Measurements from ENCODE around the gene CNGA3. TPM values are rescaled to one million over a fixed set of nuclear protein-coding genes. Genes with fewer than 3 reads are reported as not detected.

CNGA3 gene
- total RNA-seq, 1 donor from 2014 or later, result 7.6 TPM

DNA sequence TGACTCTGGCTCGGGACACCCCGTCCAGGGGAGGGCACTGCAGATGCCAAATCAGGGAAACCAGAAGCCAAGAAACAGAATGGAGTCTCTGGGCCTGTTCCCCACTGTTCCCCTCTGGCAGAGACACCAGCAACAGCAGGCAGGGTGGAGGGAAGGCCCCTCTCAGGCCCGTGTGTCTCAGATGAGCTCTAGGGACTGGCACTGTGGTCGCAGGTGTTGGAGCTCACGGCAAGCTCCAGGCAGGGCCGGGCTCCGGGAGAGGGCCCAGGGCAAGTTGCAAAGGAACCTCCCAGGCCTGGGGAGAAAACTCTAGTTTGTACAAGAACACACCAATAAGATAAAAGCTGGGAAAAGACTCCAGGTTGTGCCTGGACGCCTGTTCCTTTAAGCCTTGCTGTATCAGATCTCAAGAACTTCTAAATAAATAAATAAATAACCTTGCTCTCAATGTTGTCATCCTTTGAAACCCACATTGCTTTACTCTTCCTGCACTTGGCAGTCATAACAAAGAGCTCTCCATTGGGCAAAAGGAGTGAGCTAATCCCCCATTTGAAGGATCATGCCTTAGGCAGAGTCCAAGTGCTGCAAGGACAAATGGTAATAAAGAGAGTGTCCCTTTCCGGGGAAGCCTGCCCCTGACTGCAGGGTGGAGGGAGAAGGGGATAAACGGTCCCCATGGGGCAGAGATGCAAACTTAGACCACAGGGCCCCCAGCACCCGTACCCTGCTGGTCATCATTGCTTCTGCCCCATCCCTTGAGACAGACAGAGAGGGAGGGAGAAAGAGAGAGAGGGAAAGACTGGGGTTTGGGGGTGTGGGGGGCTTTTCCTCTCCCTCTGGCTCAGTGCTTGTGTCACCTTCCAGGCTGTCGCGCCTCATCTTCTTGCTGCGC lies 33.3 kb downstream of the CNGA3 start:
- Mint-ChIP-seq H3K4me3 (ENCODE audit: unreplicated experiment) (no peak overlapping the region), H3K27me3 (ENCODE audit: unreplicated experiment) (peaks cover 5% of the 10 kb centered on the region), H3K36me3 (ENCODE audit: unreplicated experiment) (no peaks in the 10 kb centered on the region), H3K4me1 (ENCODE audit: low read depth, unreplicated experiment) (peaks cover 10% of the 10 kb centered on the region), H3K27ac (ENCODE audit: unreplicated experiment) (no peak overlapping the region), H3K9me3 (ENCODE audit: unreplicated experiment) (peaks cover 5% of the 10 kb centered on the region)
- DNase-seq, result no peak
- TF ChIP-seq, protein P1, sequence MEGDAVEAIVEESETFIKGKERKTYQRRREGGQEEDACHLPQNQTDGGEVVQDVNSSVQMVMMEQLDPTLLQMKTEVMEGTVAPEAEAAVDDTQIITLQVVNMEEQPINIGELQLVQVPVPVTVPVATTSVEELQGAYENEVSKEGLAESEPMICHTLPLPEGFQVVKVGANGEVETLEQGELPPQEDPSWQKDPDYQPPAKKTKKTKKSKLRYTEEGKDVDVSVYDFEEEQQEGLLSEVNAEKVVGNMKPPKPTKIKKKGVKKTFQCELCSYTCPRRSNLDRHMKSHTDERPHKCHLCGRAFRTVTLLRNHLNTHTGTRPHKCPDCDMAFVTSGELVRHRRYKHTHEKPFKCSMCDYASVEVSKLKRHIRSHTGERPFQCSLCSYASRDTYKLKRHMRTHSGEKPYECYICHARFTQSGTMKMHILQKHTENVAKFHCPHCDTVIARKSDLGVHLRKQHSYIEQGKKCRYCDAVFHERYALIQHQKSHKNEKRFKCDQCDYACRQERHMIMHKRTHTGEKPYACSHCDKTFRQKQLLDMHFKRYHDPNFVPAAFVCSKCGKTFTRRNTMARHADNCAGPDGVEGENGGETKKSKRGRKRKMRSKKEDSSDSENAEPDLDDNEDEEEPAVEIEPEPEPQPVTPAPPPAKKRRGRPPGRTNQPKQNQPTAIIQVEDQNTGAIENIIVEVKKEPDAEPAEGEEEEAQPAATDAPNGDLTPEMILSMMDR (IDR thresholded peaks at IDR 0.05; ENCODE audit: partially characterized antibody, unreplicated experiment), result no peak

DNA sequence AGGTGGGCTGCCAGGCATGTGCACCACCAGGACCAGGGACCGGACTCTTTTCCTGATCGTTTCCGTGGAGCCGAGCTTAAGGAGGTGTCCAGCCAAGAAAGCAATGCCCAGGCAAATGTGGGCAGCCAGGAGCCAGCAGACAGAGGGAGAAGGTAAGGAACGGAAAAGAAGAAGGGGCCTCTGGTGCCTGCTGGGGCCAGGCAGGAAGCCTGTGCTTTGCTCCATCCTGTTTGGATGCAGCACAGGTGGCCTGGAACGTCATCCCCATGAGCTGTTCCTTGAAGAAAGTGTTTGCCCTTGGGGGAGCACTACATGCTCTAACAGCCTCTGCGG lies 33.9 kb downstream of the CNGA3 start:
- peaks cover 10% of the 10 kb centered on the region for H3K4me1 Mint-ChIP-seq (ENCODE audit: low read depth, unreplicated experiment)
- DNase-seq, result no peak
- H3K36me3 Mint-ChIP-seq (ENCODE audit: unreplicated experiment), result no peaks in the 10 kb centered on the region
- H3K4me3 Mint-ChIP-seq (ENCODE audit: unreplicated experiment), result no peak overlapping the region
- H3K27ac Mint-ChIP-seq (ENCODE audit: unreplicated experiment), result no peak overlapping the region
- TF ChIP-seq, protein P1 (IDR thresholded peaks at IDR 0.05; ENCODE audit: partially characterized antibody, unreplicated experiment), result no peak
- peaks cover 5% of the 10 kb centered on the region for H3K9me3 Mint-ChIP-seq (ENCODE audit: unreplicated experiment)
- H3K27me3 Mint-ChIP-seq (ENCODE audit: unreplicated experiment), result peaks cover 5% of the 10 kb centered on the region

DNA sequence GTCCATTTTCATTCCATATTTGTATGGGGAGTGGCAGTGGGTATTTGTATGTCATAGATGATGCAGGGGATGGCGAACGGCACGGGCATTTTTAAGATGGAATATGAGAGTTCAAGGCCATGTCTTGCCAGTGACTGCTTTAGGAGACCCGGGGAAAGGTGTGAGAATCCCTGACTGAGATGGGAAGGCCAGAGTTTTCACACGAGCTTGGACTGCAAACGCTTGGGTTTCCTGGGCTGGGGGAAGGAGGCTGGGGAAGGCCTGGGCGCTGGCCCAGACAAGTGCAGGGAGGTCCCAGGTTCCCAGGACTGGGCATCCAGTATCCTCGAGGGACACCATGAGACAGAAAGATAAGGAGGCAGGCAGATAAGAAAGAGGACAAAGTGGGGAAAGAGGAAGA lies 35.2 kb downstream of the CNGA3 start:
- H3K27ac Mint-ChIP-seq (ENCODE audit: unreplicated experiment), result no peak overlapping the region
- H3K9me3 Mint-ChIP-seq (ENCODE audit: unreplicated experiment), result peaks cover 5% of the 10 kb centered on the region
- no peak overlapping the region for H3K4me3 Mint-ChIP-seq (ENCODE audit: unreplicated experiment)
- DNase-seq, result no peak
- H3K27me3 Mint-ChIP-seq (ENCODE audit: unreplicated experiment), result peaks cover 8% of the 10 kb centered on the region
- no peaks in the 10 kb centered on the region for H3K36me3 Mint-ChIP-seq (ENCODE audit: unreplicated experiment)
- TF ChIP-seq, protein P1 (IDR thresholded peaks at IDR 0.05; ENCODE audit: partially characterized antibody, unreplicated experiment), result no peak
- H3K4me1 Mint-ChIP-seq (ENCODE audit: low read depth, unreplicated experiment), result peaks cover 2% of the 10 kb centered on the region

DNA sequence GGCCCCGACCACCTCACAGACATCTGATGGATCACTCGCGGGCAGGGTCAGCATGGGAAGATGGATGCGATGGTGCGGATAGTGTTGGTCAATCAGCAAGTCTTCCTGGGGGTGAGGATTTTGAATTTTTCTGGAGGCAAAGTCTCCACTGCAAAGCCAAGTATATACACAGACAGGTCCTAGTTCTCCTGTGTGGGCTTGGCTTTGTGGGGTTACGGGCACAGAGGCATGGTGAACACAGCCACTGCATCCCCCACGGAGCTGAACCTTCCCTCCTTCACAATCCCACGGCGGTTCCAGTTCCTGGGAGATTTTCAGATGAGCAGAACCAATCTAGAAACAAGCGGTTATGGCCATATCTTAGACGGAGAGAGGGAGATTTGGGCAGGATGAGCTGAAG lies 35.8 kb downstream of the CNGA3 start:
- Mint-ChIP-seq H3K4me1 (ENCODE audit: low read depth, unreplicated experiment) (no peaks in the 10 kb centered on the region), H3K27ac (ENCODE audit: unreplicated experiment) (no peak overlapping the region), H3K27me3 (ENCODE audit: unreplicated experiment) (peaks cover 4% of the 10 kb centered on the region), H3K36me3 (ENCODE audit: unreplicated experiment) (peaks cover 2% of the 10 kb centered on the region), H3K9me3 (ENCODE audit: unreplicated experiment) (peaks cover 5% of the 10 kb centered on the region), H3K4me3 (ENCODE audit: unreplicated experiment) (no peak overlapping the region)
- TF ChIP-seq, protein P1 (IDR thresholded peaks at IDR 0.05; ENCODE audit: partially characterized antibody, unreplicated experiment), result no peak
- DNase-seq, result no peak

DNA sequence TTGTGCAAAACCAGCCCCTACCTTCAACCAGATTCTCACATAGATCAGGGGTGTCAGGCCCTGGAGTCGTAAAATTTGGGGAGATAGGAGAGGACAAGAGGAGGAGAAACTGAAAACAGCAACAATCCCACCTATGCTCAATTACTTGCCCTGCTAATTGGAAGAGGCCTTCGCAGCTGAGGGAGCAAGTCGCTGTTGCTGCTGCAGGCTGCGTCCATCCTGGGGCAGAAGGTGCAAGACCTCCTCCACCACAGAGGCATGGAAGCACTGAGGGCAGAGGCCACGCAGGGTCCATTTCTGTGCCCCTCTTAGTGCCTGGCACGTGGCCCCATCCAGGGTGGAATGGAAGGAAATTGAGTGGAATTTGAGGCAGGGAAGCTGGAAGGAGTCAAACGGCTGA lies 36.5 kb downstream of the CNGA3 start:
- Mint-ChIP-seq H3K9me3 (ENCODE audit: unreplicated experiment) (peaks cover 5% of the 10 kb centered on the region), H3K27me3 (ENCODE audit: unreplicated experiment) (peaks cover 4% of the 10 kb centered on the region), H3K27ac (ENCODE audit: unreplicated experiment) (no peak overlapping the region), H3K4me3 (ENCODE audit: unreplicated experiment) (no peak overlapping the region), H3K36me3 (ENCODE audit: unreplicated experiment) (peaks cover 6% of the 10 kb centered on the region), H3K4me1 (ENCODE audit: low read depth, unreplicated experiment) (no peaks in the 10 kb centered on the region)
- no peak for DNase-seq
- TF ChIP-seq, protein P1 (IDR thresholded peaks at IDR 0.05; ENCODE audit: partially characterized antibody, unreplicated experiment), result no peak
